Measurements from ENCODE around the gene ARL16. TPM values are rescaled to one million over a fixed set of nuclear protein-coding genes. Genes with fewer than 3 reads are reported as not detected.

ARL16 gene
- polyA plus RNA-seq, 1 donor from 2014 or later: 156 TPM

GRCh38 chr17:81666092-81666341 lies 17.6 kb downstream of the ARL16 start:
- H3K79me2 ChIP-seq (replicated peaks; ENCODE audit: insufficient read depth, low read length): peaks cover 10% of the 10 kb centered on the region
- H3K36me3 ChIP-seq (ENCODE audit: insufficient read depth, low read length): no peaks in the 10 kb centered on the region
- TF ChIP-seq MXI1 (conservative IDR thresholded peaks at IDR 0.05; ENCODE audit: poor library complexity, severe bottlenecking) (no peak), SMC3 (conservative IDR thresholded peaks at IDR 0.05; ENCODE audit: poor library complexity) (no peak), CTCF (IDR thresholded peaks at IDR 0.05; ENCODE audit: poor library complexity, severe bottlenecking) (no peak), EP300 (conservative IDR thresholded peaks at IDR 0.05; ENCODE audit: poor library complexity, severe bottlenecking) (no peak), POLR2AphosphoS5 (IDR thresholded peaks at IDR 0.05) (no peak), TAF1 (IDR thresholded peaks at IDR 0.05; ENCODE audit: low read depth) (no peak), RAD21 (conservative IDR thresholded peaks at IDR 0.05) (no peak), REST (IDR thresholded peaks at IDR 0.05; ENCODE audit: borderline replicate concordance) (no peak), EZH2 (IDR thresholded peaks at IDR 0.05; ENCODE audit: borderline replicate concordance, insufficient read depth, low read length, poor library complexity, severe bottlenecking) (no peak)
- no peaks in the 10 kb centered on the region for H3K9me2 ChIP-seq (ENCODE audit: insufficient read depth, low read length)
- H3F3A ChIP-seq (ENCODE audit: insufficient read depth, low read length, poor library complexity, severe bottlenecking): no peaks in the 10 kb centered on the region
- H3K9me3 ChIP-seq (ENCODE audit: low read length): no peaks in the 10 kb centered on the region
- peak overlapping the region; percentile 82 for H3K27ac ChIP-seq (ENCODE audit: low read length)
- peak overlapping the region; percentile 99 for H3K4me3 ChIP-seq (ENCODE audit: low read length)
- H3K4me2 ChIP-seq (ENCODE audit: low read length): peak overlapping the region; percentile 92
- H4K20me1 ChIP-seq (ENCODE audit: insufficient read depth): no peaks in the 10 kb centered on the region
- no peaks in the 10 kb centered on the region for H3K27me3 ChIP-seq (ENCODE audit: insufficient read depth, low read depth, low read length)
- H2AFZ ChIP-seq (ENCODE audit: low read depth, low read length): peak overlapping the region; percentile 59
- peak overlapping the region; percentile 91 for H3K9ac ChIP-seq (ENCODE audit: low read length)

- Histone ChIP-seq H3K27ac (ENCODE audit: low read length) (peak overlapping the region; percentile 82), H3K36me3 (ENCODE audit: insufficient read depth, low read length) (no peaks in the 10 kb centered on the region), H3K4me3 (ENCODE audit: low read length) (peak overlapping the region; percentile 99)
These were observed 18.1 kb downstream of the ARL16 start for GRCh38 chr17:81665205-81666091.

More at GRCh38 chr17:81665205-81666091, 18.1 kb downstream of the ARL16 start:
- no peaks in the 10 kb centered on the region for H4K20me1 ChIP-seq (ENCODE audit: insufficient read depth)
- peak overlapping the region; percentile 92 for H3K4me2 ChIP-seq (ENCODE audit: low read length)
- H3K79me2 ChIP-seq (replicated peaks; ENCODE audit: insufficient read depth, low read length): peaks cover 10% of the 10 kb centered on the region
- no peaks in the 10 kb centered on the region for H3F3A ChIP-seq (ENCODE audit: insufficient read depth, low read length, poor library complexity, severe bottlenecking)
- H3K9ac ChIP-seq (ENCODE audit: low read length): peak overlapping the region; percentile 91
- H3K9me3 ChIP-seq (ENCODE audit: low read length): no peaks in the 10 kb centered on the region
- TF ChIP-seq RAD21 (conservative IDR thresholded peaks at IDR 0.05) (no peak), REST (IDR thresholded peaks at IDR 0.05; ENCODE audit: borderline replicate concordance) (no peak), TAF1 (IDR thresholded peaks at IDR 0.05; ENCODE audit: low read depth) (no peak), POLR2AphosphoS5 (IDR thresholded peaks at IDR 0.05) (no peak), CTCF (IDR thresholded peaks at IDR 0.05; ENCODE audit: poor library complexity, severe bottlenecking) (no peak), MXI1 (conservative IDR thresholded peaks at IDR 0.05; ENCODE audit: poor library complexity, severe bottlenecking) (no peak), EZH2 (IDR thresholded peaks at IDR 0.05; ENCODE audit: borderline replicate concordance, insufficient read depth, low read length, poor library complexity, severe bottlenecking) (no peak), SMC3 (conservative IDR thresholded peaks at IDR 0.05; ENCODE audit: poor library complexity) (no peak), EP300 (conservative IDR thresholded peaks at IDR 0.05; ENCODE audit: poor library complexity, severe bottlenecking) (no peak)
- H2AFZ ChIP-seq (ENCODE audit: low read depth, low read length): peak overlapping the region; percentile 59
- no peaks in the 10 kb centered on the region for H3K9me2 ChIP-seq (ENCODE audit: insufficient read depth, low read length)
- H3K27me3 ChIP-seq (ENCODE audit: insufficient read depth, low read depth, low read length): no peaks in the 10 kb centered on the region

Data from neural cell (in vitro differentiated cells).